Skeletal muscle satellite cell (primary cell): ENCODE results near the gene IL17REL.
"Not testable (repeated sequence)": the region's sequence is repeated elsewhere in the genome, so short reads cannot be mapped to it uniquely, and the experiment has no call there.

ENCODE experiments used
- H3K27me3 ChIP-seq: 2 replicates; pipeline ENCODE4 v1.7.0; 2013; ENCODE audit warnings: low read length; ENCODE audit not compliant: control insufficient read depth, insufficient read depth
- H3K36me3 ChIP-seq: 2 replicates; pipeline ENCODE4 v1.7.0; 2013; ENCODE audit warnings: mild to moderate bottlenecking, control low read depth, low read length; ENCODE audit not compliant: insufficient read depth
- H3K4me1 ChIP-seq: 2 replicates; pipeline ENCODE4 v1.7.0; 2013; ENCODE audit warnings: low read length; ENCODE audit not compliant: control insufficient read depth, insufficient read depth
- H3K4me2 ChIP-seq: 2 replicates; pipeline ENCODE4 v1.7.0; 2013; ENCODE audit warnings: mild to moderate bottlenecking, low read length
- H3K4me3 ChIP-seq: 2 replicates; pipeline ENCODE4 v1.7.0; 2013; ENCODE audit warnings: low read length
- H3K9ac ChIP-seq: 2 replicates; pipeline ENCODE4 v1.7.0; 2013; ENCODE audit warnings: mild to moderate bottlenecking, low read depth, low read length, moderate library complexity
- H3K9me3 ChIP-seq: replicated peaks from 2 replicates; pipeline ENCODE4 v1.7.0; 2013; ENCODE audit warnings: mild to moderate bottlenecking, control low read depth, low read length

The IL17REL gene

DNA sequence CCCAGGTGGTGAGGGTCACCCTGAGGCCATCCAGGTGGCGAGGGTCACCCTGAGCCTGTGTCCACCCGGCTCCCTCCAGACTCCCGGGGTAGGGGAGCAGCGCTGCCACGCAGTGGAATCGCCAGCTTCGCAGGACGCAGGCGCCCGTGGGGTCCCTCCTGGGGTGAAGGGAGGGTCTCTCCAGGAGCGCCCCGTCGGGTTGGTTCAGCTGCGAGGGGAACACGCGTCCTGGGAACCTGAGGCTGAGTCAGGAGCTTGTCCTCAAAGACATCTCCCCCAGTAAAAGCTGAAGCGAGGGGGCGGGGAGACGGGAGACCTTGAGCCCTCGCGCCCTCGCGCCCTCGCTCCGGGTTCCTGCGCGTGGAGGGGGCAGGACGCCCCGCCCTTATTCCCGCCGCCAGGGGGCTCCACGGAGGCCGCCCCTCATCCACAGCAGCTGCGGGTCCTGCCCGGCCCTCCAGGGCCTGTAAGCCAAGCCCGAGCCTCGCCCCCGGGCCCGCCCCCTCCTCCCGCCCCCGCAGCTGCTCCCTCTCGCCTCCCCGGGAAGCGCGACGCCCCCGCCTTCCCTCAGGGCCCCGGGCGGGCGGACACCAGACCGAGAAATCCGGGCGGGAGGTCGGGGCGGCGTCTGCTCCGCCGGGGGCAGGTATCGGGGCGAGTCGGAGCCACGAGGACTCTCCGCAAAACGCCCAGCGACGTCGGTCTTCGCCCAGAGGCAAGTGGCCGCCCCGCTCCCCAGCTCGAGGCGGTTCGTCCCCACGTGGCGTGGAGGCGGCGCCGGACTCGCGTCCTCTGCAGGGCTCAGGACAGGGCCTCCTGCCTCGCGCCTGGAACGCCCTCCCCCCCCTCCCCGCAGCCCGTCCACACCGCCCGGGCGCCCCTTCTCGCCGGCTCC is 29.2 kb downstream of the IL17REL start:
- H3K9ac ChIP-seq: no peak overlapping the region
- peaks cover 28% of the 10 kb centered on the region for H3K27me3 ChIP-seq
- H3K4me3 ChIP-seq: no peak overlapping the region
- H3K4me1 ChIP-seq: no peaks in the 10 kb centered on the region
- no peak overlapping the region for H3K4me2 ChIP-seq
- H3K36me3 ChIP-seq: no peaks in the 10 kb centered on the region
- H3K9me3 ChIP-seq: peaks cover 5% of the 10 kb centered on the region

DNA sequence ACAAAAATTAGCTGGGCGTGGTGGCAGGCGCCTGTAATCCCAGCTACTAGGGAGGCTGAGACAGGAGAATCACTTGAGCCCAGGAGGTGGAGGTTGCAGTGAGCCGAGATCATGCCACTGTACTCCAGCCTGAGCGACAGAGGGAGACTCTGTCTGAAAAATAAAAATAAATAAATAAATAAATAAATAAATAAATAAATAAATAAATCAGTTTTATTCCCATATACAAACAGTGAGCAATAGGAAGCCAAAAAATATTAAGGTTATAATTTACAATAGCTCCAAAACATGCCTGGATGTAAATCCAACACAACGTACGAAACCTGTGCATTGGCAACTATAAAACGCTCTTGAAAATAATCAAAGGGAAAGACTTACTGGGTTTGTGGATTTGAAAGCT is 30.8 kb downstream of the IL17REL start:
- not testable (repeated sequence) for H3K4me1 ChIP-seq, H3K9me3 ChIP-seq, H3K4me3 ChIP-seq, H3K9ac ChIP-seq, H3K4me2 ChIP-seq, H3K36me3 ChIP-seq
- H3K27me3 ChIP-seq: peaks cover 28% of the 10 kb centered on the region

DNA sequence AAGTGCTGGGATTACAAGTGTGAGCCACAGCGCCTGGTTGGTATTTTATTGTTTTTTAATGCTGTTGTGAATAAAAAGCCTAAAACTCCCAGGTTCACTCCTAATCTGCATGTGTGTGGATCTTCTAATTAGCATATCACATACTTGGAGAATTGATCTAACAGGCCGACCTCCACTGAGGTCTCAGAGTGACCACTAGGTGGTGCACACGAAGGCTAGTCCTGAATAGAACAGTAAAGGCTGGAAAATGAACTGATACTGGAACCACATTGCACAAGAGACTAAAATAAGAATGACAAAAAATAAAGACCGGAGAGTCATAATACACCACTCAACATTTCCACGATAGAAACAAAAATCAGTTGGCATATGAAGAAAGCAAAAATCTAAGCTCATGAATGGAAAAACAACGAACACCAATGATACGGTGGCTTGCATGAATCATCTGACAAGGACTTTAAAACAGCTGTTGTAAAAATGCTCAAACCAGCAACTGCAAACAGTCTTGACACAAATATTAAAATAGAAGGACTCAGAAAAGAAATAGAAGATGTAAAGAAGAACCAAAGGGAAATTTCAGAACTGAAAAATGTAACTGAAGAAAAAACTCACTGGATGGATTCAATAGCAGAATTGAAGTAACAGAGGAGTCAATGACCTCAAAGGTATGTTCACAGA is 32.8 kb downstream of the IL17REL start:
- Histone ChIP-seq H3K9ac (no peak overlapping the region), H3K27me3 (peaks cover 18% of the 10 kb centered on the region), H3K9me3 (peaks cover 5% of the 10 kb centered on the region), H3K36me3 (no peaks in the 10 kb centered on the region), H3K4me1 (no peaks in the 10 kb centered on the region), H3K4me2 (no peak overlapping the region), H3K4me3 (no peak overlapping the region)

DNA sequence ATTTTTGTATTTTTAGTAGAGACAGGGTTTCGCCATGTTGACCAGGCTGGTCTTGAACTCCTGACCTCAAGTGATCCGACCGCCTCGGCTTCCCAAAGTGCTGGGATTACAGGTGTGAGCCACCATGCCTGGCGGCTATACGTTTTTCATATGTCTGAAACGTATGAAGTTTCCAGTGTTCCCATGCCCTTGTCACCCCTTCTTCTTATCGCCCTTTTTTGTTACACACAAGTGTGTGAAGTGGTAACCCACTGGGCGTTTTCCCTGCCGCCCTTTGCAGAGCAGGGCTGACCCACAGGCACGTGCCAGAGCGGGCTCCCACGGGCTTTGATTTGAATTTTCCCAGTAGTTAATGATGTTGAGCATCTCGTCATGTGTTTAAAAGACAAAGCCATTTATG is 35.0 kb downstream of the IL17REL start:
- Histone ChIP-seq H3K36me3 (no peaks in the 10 kb centered on the region), H3K4me2 (no peak overlapping the region), H3K4me1 (no peaks in the 10 kb centered on the region), H3K4me3 (no peak overlapping the region), H3K9ac (no peak overlapping the region), H3K27me3 (peaks cover 1% of the 10 kb centered on the region), H3K9me3 (peaks cover 5% of the 10 kb centered on the region)

DNA sequence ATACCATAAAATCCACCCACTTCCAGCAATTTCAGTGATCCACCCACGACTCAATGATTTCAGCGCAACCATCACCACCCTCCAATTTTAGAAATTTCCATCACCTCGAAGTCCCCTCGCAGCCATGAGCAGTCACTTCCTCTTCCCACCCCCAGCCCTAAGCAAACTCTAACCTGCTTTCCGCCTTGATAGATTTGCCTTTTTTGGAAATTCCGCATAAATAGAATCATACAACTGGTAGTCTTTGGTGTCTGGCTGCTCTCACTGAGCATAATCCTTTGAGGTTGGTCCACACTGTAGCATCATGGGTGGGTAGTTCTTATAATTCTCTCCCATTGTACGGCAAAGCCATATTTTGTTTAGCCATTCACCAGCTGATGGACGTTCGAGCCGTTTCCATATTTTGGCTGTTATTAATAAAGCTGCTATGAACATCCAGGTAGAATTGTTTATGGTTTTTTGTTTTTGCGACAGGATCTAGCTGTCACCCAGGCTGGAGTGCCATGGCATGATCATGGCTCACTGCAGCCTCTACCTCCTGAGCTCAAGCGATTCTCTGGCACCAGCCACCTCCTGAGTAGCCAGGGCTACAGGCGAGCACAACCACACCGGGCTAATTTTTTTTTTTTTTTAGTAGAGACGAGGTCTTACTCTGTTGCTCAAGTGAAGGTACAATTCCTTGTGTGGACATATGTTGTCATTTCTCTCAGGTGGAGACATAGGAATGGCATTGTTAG is 36.0 kb downstream of the IL17REL start:
- Histone ChIP-seq H3K4me2 (no peak overlapping the region), H3K36me3 (no peaks in the 10 kb centered on the region), H3K9me3 (peaks cover 5% of the 10 kb centered on the region), H3K9ac (no peak overlapping the region), H3K4me1 (peaks cover 2% of the 10 kb centered on the region), H3K27me3 (no peaks in the 10 kb centered on the region), H3K4me3 (no peak overlapping the region)

DNA sequence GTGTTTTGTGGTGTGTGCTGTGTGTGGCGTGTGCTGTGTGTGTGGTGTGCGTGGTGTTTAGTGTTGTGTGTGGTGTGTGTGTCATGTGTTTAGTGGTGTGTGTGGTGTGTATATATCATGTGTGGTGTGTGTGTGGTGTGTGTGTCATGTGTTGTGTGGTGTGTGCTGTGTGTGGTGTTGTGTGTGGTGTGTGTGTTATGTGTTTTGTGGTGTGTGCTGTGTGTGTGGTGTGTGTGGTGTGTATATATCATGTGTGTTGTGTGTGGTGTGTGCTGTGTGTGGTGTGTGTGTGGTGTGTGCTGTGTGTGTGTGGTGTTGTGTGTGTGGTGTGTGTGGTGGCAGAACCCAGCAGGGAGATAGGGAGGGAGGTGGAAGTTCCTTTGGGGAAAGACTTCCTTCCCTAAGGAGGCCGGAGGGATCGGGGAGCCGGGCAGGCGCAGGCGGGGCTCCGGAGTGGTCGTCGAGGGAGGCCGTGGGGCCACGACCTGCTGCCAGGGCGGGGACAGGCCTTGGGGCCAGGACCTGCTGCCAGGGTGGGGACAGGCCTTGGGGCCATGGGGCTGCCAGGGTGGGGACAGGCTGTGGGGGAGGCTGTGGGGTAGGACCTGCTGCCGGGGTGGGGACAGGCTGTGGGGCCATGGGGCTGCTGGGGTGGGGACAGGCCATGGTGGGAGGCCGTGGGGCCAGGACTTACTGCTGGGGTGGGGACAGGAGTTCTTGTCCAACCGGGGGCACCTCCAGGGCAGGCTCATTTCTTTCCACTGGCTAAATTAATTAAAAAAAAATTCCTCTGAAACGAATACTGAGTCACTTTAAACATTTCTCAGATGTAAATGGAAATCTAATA is 36.8 kb downstream of the IL17REL start:
- peaks cover 10% of the 10 kb centered on the region for H3K4me1 ChIP-seq
- no peaks in the 10 kb centered on the region for H3K27me3 ChIP-seq
- no peak overlapping the region for H3K4me2 ChIP-seq
- no peaks in the 10 kb centered on the region for H3K36me3 ChIP-seq
- H3K4me3 ChIP-seq: no peak overlapping the region
- no peak overlapping the region for H3K9ac ChIP-seq
- H3K9me3 ChIP-seq: peaks cover 5% of the 10 kb centered on the region

DNA sequence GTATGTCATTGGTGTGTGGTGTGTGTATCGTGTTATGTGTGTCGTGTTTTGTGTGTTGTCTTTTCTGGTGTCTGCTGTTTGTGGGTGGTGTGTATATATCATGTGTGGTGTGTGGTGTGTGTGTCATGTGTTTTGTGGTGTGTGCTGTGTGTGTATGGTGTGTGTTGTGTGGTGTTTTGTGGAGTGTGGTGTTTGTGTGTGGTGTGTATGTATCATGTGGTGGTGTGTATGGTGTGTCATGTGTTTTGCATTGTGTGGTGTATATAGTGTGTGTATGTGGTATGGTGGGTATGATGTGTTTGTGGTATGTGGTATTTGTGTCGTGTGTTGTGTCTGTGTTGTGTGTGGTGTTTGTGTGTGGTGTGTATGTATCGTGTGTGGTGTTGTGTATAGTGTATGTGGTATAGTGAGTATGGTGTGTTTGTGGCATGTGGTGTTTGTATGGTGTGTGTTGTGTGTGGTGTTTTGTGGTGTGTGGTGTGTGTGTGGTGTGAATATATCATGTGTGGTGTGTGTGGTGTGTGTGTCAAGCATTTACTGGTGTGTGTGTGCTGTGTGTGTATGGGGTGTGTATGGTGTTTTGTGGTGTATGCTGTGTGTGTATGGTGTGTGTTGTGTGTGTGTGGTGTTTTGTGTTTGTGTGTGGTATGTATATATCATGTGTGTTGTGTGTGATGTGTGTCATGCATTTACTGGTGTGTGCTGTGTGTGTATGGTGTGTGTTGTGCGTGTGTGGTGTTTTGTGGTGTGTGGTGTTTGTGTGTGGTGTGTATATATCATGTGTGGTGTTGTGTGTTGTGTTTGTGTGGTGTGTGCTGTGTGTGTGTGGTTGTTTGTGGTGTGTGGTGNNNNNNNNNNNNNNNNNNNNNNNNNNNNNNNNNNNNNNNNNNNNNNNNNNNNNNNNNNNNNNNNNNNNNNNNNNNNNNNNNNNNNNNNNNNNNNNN is 39.3 kb downstream of the IL17REL start:
- Histone ChIP-seq H3K9ac (no peak overlapping the region), H3K27me3 (no peaks in the 10 kb centered on the region), H3K4me3 (no peak overlapping the region), H3K4me1 (peaks cover 20% of the 10 kb centered on the region), H3K36me3 (no peaks in the 10 kb centered on the region), H3K4me2 (no peak overlapping the region), H3K9me3 (no peaks in the 10 kb centered on the region)

DNA sequence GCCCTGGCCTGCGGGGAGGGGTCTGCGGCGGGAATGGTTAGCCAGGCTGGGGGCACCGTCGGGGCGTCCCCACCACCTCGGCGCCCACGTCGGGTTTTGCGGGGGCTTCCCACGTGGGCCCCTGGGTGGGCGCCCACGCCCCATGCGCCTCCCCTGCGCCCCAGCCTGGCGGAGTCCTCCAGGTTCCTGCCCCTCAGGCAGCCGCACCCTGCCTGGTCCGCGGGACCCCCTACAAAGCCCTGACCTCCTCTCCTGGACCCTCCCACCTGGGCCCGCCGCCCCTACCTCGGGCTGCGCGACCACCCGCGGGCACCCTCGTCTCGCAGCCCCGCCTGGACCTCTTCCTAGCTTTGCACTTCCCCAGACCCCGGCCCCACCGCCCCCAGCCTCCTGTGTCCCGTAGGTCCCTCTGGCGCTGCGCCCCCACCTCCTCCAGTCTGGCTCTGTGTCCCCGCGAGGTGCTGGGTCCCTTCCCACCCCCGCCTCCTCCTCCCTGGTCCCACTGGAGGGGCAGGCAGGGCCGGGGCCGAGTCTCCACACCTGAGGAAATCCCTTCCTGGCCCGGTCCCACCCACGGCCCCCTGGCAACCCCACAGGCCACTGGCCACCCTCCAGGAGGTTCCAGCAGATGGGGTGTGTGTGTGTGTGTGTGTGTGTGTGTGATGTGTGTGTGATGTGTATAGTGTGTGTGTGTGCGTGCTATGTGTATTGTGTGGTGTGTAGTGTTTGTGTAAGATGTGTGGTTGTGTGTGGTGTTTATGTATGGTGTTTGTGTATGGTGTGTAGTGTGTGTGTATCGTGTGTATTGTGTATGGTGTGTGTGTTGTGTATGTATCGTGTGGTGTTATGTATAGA is 40.2 kb downstream of the IL17REL start:
- H3K4me2 ChIP-seq: no peak overlapping the region
- no peak overlapping the region for H3K9ac ChIP-seq
- no peaks in the 10 kb centered on the region for H3K27me3 ChIP-seq
- no peaks in the 10 kb centered on the region for H3K9me3 ChIP-seq
- peaks cover 28% of the 10 kb centered on the region for H3K4me1 ChIP-seq
- no peak overlapping the region for H3K4me3 ChIP-seq
- no peaks in the 10 kb centered on the region for H3K36me3 ChIP-seq

DNA sequence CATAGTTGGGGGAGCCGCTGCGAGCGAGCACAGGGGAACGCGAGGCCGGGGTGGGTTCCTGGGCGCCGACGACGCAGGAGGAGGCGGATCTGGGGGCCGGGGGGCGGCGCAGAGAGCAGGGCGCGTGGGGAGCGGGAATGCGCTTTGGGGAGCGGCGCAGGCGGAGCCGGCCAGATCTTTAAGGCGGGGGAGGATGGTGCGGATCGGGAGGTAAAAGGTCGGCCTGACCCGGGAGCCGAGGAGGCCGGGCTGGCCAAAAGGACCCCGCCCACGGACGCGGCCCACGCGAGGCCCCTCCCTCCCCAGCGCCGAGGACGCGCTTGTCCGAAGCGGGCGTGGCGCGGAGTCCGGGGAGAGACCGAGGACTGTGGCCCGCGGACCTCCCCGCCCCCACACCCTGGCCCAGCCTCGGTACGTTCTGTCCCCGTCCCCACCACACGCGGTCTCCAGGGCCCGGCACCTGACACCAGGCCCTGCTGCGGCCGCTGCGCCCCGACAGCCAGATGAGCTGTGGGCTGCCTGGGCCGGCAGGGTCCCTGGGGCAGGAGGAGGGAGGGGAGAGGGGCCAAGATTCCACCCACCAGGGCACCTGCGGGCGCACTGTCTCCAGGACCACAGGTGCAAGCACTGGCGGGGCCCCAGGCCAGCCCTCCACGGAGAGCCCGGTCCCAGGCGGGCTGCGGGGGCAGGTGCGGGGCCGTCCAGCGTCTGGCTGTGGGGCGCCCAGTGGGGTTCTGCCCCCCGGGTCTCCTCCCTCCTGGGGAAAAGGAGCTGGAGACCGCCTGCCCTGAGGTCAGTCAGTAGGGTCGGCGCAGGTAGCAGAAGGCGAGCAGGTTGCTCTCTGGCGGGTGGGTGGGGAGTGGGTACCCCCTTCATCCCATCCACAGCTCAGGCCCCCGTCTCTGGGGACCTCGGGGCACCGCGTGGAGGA is 41.1 kb downstream of the IL17REL start:
- Histone ChIP-seq H3K4me2 (peak overlapping the region; percentile 86), H3K27me3 (no peaks in the 10 kb centered on the region), H3K4me3 (peak overlapping the region; percentile 64), H3K36me3 (no peaks in the 10 kb centered on the region), H3K4me1 (peaks cover 37% of the 10 kb centered on the region), H3K9me3 (no peaks in the 10 kb centered on the region), H3K9ac (peak overlapping the region; percentile 74)
